Measurements from ENCODE around the gene DPM3. TPM values are rescaled to one million over a fixed set of nuclear protein-coding genes. Genes with fewer than 3 reads are reported as not detected.
"Not testable (repeated sequence)": the region's sequence is repeated elsewhere in the genome, so short reads cannot be mapped to it uniquely, and the experiment has no call there.

Gene DPM3
- total RNA-seq, result 12.0 TPM

DNA sequence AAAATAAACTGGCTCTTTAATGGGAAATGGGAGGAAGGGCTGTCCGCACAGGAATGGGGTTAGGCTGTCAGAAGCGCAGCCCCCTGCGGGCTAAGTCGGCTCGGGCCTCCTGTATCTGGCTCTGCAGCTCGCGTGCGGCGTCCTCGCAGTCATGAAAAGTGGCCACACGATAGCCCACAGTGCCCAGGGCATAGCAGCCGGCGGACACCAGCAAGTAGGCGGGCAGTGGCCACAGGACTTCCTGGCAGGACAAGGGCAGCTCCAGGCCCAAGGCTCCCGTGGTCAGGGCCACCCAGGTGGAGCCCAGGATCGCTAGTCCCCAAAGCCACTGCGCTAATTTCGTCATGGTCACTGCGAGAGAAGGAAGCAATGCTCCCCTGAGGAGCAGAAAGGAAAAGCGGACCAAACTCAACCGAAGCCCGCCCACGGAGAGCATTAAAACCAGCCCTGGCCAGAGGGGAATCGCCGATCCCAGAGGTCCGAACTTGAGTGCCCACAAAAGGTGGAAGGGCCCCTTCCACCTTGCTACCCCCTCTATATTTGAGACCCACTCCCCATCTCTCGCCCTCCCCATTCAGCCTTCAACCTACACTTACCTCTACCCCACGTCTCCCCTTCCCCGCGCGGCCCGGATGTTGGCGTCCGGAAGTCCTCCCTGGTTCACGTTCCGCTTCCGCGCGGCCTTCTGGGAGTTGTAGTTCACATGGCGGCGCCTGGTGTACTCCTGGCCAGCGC, at the start of gene DPM3:
Gene DPM3 (minus strand): TSS at position 637 of the 735 bp plus-strand sequence. CDS start 291 bp downstream, at position 346.
- peak; percentile 92 for DNase-seq

DNA sequence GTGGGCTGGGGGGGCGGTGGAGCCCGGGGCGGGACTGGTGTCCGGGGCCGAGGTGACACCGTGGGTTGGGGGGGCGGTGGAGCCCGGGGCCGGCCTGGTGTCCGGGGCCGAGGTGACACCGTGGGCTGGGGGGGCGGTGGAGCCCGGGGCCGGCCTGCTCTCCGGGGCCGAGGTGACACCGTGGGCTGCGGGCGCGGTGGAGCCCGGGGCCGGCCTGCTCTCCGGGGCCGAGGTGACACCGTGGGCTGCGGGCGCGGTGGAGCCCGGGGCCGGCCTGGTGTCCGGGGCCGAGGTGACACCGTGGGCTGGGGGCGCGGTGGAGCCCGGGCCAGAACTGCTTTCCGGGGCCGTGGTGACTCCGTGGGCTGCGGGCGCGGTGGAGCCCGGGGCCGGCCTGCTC, 49.6 kb upstream of the DPM3 start:
- not testable (repeated sequence) for DNase-seq

DNA sequence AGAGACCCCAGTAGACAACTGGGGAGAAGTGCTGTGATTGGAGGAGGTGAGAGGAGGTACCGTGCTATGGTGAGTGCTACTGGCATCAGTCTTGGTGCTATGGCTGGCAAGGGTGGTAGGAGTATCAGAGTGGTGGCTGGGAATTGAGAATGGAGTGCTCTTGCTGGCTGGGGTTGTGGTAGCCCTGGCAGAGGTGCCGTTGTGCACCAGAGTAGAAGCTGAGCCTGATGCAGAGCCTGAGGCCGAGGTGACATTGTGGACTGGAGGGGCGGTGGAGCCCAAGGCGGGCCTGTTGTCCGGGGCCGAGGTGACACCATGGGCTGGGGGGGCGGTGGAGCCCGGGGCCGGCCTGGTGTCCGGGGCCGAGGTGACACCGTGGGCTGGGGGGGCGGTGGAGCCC, 47.9 kb upstream of the DPM3 start:
- DNase-seq, result no peak

DNA sequence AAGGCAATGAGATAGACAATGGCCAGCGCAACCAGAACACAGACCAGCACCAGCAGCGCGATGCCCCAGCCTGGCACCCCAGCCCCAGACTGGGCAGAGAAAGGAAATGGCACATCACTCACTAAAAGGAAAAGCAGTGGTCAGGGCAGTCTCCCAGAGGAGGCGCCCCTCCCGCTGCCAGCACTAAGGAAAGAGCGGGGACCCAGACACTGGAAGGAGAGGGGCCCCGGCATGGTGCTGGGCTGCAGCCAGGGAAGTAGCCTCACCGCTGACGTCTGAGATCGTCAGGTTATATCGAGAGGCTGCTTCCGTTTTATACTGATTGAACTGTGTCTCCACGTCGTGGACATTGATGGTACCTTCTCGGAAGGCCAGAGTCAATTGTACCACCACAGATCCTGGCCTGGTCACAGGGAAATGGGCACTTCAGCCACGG, 47.1 kb upstream of the DPM3 start:
- DNase-seq, result no peak

DNA sequence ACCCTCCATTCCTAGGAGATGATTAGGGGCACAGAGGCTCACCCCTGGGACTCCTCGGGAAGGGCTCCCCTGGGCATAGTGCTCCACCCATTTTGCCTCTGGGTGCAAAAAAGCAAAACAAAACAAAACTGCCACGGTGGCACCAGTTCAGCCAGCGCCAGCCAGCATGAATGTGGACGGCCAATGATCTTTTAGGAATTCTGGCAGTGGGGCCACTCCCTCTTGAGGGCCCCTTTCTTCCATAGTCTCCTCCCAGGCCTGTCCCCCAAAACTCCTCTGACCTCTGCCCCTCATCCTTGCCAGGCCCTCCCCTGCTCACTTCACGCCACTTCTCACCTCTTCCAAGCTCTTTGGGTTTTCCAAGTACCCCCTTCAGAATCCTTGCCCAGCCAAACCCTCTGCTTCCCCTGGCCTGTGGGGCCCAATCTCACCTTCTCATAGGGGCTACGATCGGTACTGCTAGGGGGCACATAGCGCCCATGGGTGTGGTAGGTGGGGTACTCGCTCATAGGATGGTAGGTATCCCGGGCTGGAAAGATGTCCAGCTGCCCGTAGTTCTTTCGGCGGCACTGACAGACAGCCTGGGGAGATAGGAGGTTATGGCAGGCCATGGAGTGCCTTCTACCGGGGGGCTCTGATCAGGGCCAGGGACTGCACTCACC, 46.6 kb upstream of the DPM3 start:
- DNase-seq, result no peak

GRCh38 chr1:155186067-155186793, 45.9 kb upstream of the DPM3 start:
- no peak for DNase-seq

DNA sequence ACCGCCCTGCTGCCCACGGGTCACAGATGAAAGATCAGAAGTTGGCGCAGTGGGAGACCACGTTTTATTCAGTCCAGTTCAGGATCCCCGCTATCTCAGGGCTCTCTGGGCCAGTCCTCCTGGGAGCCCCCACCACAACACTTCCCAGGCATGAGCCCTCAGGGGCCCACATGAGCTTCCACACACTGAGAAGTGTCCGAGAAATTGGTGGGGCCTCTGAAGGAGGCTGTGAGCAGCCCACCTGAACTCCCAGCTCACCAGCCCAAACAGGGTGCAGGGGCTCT, 45.4 kb upstream of the DPM3 start:
- no peak for DNase-seq

DNA sequence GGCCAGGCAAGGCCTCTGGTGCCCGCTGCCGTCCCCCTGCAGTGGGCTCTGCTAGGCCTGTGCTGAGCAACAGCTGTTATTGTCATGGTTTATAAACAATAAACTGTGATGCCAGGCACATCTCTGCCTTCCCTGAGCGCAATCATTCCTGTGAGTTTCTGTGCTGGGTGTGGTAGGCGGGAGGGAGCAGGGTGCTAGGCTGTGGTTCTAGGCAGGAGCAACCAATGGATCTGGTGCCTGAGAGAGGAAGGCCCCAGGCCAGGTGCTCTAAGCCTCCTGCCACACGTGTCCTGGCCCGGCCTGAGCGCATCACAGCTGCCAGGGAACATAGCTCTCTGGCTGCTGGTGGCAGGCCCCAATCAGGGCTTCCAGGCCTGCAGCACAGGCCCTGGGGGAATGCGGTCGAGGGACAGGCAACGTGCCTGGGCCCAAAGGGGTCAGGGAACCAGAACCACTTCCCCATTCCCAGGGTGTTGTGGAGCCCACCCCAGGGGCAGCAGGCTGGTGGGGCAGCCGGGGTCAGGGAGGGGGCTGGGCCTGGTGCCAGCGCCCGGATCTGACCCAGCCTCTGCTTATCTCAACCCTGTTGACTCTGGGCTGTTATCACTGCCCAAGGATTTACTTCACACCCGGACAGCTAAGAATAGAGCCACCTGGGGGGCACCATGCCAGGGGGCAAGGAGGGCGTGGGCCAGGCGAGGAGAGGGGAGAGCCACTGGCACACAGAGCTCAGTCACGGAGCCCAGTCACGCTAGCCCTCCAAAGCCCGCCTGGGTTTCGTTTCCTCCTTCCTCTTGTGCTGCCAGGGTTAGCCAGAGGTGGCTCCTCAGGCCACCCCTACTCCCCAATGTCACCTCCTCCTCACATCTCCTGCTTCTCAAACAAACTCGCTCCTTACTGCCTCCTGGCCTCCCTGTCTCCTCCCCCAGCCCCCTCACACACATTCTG, 44.8 kb upstream of the DPM3 start:
- DNase-seq, result no peak

- DNase-seq, result no peak
These were observed 44.0 kb upstream of the DPM3 start for GRCh38 chr1:155184351-155184811.

DNA sequence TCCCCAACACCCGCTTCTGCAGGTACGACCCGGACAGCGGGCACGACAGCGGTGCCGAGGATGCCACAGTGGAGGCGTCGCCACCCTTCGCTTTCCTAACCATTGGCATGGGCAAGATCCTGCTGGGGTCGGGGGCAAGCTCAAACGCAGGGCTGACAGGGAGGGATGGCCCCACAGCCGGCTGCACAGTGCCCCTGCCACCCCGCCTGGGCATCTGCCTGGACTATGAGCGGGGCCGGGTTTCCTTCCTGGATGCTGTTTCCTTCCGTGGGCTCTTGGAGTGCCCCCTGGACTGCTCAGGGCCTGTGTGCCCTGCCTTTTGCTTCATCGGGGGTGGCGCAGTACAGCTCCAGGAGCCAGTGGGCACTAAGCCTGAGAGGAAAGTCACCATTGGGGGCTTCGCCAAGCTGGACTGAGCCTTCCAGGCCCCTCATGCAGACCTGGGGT, 43.5 kb upstream of the DPM3 start:
- DNase-seq, result no peak

DNA sequence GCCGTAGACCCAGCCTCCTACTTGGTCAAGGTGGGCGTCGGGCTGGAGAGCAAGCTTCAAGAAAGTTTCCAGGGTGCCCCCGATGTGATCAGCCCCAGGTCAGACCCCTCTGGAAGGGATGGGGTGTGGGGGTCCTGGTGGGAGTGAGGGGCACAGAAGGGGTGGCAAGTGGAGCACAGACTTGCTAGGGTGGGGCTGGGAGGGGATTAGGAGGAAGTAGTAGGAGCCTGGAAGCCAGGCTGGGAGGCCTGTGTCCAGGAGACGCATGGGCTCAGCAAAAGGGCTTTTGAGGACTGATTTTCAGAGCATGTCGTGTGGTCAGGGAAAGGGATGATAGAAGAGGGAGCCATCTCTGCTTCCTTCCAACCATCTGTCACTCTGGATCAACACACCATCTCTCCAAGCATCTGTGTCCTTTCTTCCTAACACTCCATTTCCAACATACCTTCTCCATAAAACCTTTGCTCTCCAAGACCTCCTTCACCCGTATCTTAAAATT, 41.8 kb upstream of the DPM3 start:
- DNase-seq, result no peak

DNA sequence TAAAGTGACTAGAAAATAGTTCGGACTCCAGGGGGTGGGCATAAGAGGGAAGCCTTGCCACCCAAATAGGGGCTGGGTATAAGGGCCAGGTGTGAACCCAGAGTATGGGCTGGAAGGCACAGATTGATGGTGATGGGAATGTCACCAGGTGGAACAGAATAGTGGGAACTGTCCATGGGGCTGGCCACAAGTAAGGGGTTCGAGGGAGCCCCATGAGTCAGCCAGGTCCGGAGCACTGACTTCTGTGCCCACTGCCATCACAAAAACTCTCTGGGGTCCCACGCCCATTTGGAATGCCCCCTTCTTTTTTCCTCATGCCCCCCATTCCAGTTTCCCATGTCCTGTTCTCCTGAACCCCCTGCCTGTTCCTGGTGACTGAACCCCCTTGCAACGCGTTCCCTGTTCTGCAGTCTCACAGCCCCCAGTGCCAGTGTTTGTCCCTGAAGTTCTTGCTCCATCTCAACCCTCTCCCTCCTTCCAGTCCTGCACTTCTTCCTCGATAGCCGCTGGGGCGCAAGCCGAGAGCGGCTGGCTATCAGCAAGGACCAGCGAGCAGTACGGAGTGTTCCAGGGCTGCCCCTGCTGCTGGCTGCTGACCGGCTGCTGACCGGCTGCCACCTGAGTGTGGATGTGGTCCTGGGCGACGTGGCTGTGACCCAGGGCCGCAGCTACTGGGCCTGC, 41.2 kb upstream of the DPM3 start:
- no peak for DNase-seq

GRCh38 chr1:155179112-155180031, 39.0 kb upstream of the DPM3 start:
- DNase-seq, result no peak

- no peak for DNase-seq
These were observed 38.2 kb upstream of the DPM3 start for GRCh38 chr1:155178441-155179111.

DNA sequence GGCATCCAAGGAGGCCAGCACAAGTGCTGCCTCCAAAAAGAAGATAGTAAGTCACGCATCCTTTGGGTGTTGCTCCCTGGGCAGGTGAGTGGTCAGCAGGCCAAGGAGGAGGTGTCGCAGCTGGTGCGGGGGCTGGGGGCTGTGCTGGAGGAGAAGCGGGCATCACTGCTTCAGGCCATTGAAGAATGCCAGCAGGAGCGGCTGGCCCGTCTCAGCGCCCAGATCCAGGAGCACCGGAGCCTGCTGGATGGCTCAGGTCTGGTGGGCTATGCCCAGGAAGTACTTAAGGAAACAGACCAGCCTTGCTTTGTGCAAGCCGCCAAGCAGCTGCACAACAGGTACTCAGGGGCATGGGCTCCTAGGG, 37.6 kb upstream of the DPM3 start:
- DNase-seq, result no peak

DNA sequence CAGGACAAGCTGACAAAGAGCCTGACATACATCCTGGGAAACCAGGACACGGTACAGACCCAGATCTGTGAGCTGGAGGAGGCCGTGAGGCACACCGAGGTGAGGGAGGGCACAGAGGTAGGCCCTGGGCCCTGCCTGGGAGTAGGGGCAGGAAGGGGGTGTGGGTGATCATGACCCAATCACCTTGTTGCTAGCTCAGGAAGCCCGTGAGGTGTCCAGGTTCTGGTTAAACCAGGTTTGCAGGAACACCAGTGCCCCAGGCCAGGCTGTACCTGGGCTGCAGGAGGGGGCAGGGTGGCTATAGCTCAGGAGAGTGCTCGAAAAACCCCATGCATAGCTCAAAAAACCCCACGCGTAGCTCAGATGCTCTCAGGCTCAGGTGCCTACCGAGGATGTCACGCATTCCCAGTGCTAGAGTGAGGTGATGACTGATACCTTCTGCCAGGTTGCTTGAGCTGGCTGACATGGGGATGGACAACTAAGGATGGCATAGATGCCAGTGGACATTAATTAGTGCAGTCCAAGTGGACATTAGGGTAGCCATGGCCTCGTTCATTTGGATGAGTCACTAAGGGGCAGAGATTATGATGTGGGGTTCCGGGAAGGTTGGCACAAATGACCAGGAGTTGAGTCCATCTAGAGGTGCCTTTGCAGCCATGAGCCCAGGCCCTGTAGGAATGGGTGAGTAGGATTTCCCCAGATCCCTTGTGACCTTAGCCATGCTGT, 37.0 kb upstream of the DPM3 start:
- no peak for DNase-seq

DNA sequence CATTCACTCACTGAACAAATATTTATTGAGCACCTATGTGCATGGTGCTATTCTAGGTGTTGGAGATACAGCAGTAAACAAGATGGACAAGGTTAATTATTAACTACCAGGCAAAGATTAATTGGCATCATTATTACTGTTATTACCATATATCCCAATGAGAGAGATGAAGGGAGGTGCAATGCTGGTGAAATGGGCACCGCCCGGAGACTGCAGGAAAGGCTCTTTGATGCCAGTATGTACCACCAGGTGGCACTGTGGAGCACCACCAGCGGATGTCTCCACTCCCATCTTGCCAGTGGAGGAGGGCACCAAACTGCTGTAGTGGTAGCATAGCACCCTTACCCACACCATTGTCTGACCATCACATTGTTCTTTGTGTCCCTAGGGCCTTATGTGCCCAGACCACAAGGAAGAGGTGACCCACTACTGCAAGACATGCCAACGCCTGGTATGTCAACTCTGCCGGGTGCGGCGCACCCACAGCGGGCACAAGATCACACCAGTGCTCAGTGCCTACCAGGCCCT, 36.3 kb upstream of the DPM3 start:
- peak; percentile 58 for DNase-seq

- no peak for DNase-seq
These were observed 35.6 kb upstream of the DPM3 start for GRCh38 chr1:155175927-155176371.
